GM12891 (cell line): ENCODE measurements around the gene FXYD6.

Experiments
- PAX5 ChIP-seq: IDR thresholded peaks from 2 replicates; pipeline ENCODE4 v1.6.1; 2011; ENCODE audit warnings: low read length, moderate library complexity, mild to moderate bottlenecking; ENCODE audit not compliant: insufficient read depth, severe bottlenecking
- POLR2A ChIP-seq: IDR thresholded peaks from 2 replicates; pipeline ENCODE4 v1.6.1; 2011; ENCODE audit warnings: low read depth, low read length, control low read depth
- POLR2AphosphoS5 ChIP-seq: IDR thresholded peaks from 2 replicates; pipeline ENCODE4 v1.6.1; 2011; ENCODE audit warnings: low read depth, low read length, control low read depth
- POU2F2 ChIP-seq: IDR thresholded peaks from 2 replicates; pipeline ENCODE4 v1.6.1; 2011; ENCODE audit warnings: low read depth, mild to moderate bottlenecking, control low read depth, low read length, moderate library complexity
- SPI1 ChIP-seq: IDR thresholded peaks from 2 replicates; pipeline ENCODE4 v1.6.1; 2011; ENCODE audit warnings: low read depth, low read length, control low read depth
- TAF1 ChIP-seq: IDR thresholded peaks from 2 replicates; pipeline ENCODE4 v1.6.1; 2011; ENCODE audit warnings: low read depth, low read length, control low read depth

DNA sequence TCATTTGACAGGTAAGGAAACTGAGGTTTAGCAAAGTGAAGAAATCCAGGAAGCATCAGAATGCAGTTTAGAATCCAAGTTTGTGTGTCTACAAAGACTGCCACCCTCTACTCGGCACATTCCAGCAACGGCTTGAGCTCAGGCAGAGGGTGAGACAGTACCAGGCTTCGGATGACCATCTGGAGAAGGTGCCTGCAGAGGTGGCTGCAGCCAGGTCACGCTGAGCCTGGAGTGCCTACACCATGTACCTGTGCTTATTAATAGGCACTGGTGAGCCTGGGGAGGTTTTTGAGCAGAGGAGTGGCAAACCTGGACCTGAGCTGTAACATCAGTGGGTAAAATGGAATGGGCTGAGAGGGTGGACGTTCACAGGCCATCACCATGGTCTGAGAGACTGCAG, 4.7 kb downstream of the FXYD6 start:
- TF ChIP-seq POLR2A (no peak), TAF1 (no peak), SPI1 (no peak), POU2F2 (no peak), POLR2AphosphoS5 (no peak), PAX5 (no peak)
